Astrocyte (in vitro differentiated cells and primary cell): ENCODE results near the gene TAL1. TPM values are rescaled to one million over a fixed set of nuclear protein-coding genes. Genes with fewer than 3 reads are reported as not detected.

Experiments used
- DNase-seq: peaks from one replicate; pipeline ENCODE4 v3.0.0-alpha.2; 2010; ENCODE audit warnings: low read depth
- FAIRE-seq: peaks from 2 replicates; lab custom pipeline; 2011; peaks lifted over from hg19 to GRCh38; lab: Jason Lieb, UNC
- H2AFZ ChIP-seq: 2 replicates; pipeline ENCODE4 v1.6.0; 2012; ENCODE audit warnings: low read depth, low read length, inconsistent platforms
- H3K27ac ChIP-seq: 2 replicates; pipeline ENCODE4 v1.5.1; 2011; ENCODE audit warnings: low read depth, low read length, inconsistent platforms
- H3K27me3 ChIP-seq: 2 replicates; pipeline ENCODE4 v1.6.0; 2011; ENCODE audit warnings: low read length, inconsistent platforms; ENCODE audit not compliant: insufficient read depth
- H3K36me3 ChIP-seq: 2 replicates; pipeline ENCODE4 v1.5.1; 2011; ENCODE audit warnings: low read length, inconsistent platforms; ENCODE audit not compliant: insufficient read depth
- H3K4me1 ChIP-seq: 2 replicates; pipeline ENCODE4 v1.5.1; 2011; ENCODE audit warnings: low read length, inconsistent platforms; ENCODE audit not compliant: insufficient read depth
- H3K4me2 ChIP-seq: 2 replicates; pipeline ENCODE4 v1.6.0; 2012; ENCODE audit warnings: low read length, inconsistent platforms
- H3K4me3 ChIP-seq: 2 replicates; pipeline ENCODE4 v1.5.1; 2011; ENCODE audit warnings: low read depth, mild to moderate bottlenecking, low read length, inconsistent platforms; ENCODE audit not compliant: insufficient read depth
- H3K79me2 ChIP-seq: 2 replicates; pipeline ENCODE4 v1.6.0; 2012; ENCODE audit warnings: mild to moderate bottlenecking, low read length, inconsistent platforms; ENCODE audit not compliant: insufficient read depth
- H3K9ac ChIP-seq: 2 replicates; pipeline ENCODE4 v1.6.0; 2012; ENCODE audit warnings: mild to moderate bottlenecking, low read length, inconsistent platforms
- H3K9me3 ChIP-seq: 2 replicates; pipeline ENCODE4 v1.5.1; 2012; ENCODE audit warnings: low read depth, mild to moderate bottlenecking, low read length, inconsistent platforms; ENCODE audit not compliant: insufficient read depth
- H4K20me1 ChIP-seq: 2 replicates; pipeline ENCODE4 v1.6.0; 2012; ENCODE audit warnings: low read length, inconsistent platforms; ENCODE audit not compliant: insufficient read depth
- H3K27ac Mint-ChIP-seq: one replicate; pipeline ENCODE4 v1.8.0; 2021; ENCODE audit warnings: mild to moderate bottlenecking, mixed read lengths; ENCODE audit not compliant: unreplicated experiment
- H3K27me3 Mint-ChIP-seq: one replicate; pipeline ENCODE4 v1.8.0; 2021; ENCODE audit warnings: low read depth, mixed read lengths; ENCODE audit not compliant: unreplicated experiment
- H3K36me3 Mint-ChIP-seq: one replicate; pipeline ENCODE4 v1.8.0; 2021; ENCODE audit warnings: low read depth, mixed read lengths; ENCODE audit not compliant: unreplicated experiment
- H3K4me1 Mint-ChIP-seq: one replicate; pipeline ENCODE4 v1.8.0; 2021; ENCODE audit warnings: low read depth, mixed read lengths; ENCODE audit not compliant: unreplicated experiment
- H3K4me3 Mint-ChIP-seq: one replicate; pipeline ENCODE4 v1.8.0; 2021; ENCODE audit warnings: mild to moderate bottlenecking, moderate library complexity, mixed read lengths; ENCODE audit not compliant: unreplicated experiment
- H3K9me3 Mint-ChIP-seq: one replicate; pipeline ENCODE4 v1.8.0; 2021; ENCODE audit warnings: mild to moderate bottlenecking, mixed read lengths; ENCODE audit not compliant: unreplicated experiment
- CTCF ChIP-seq: IDR thresholded peaks from 2 replicates; pipeline ENCODE4 v1.5.1; 2011; ENCODE audit warnings: low read depth, mild to moderate bottlenecking, inconsistent platforms, low read length, moderate library complexity; ENCODE audit not compliant: insufficient read depth
- EZH2 ChIP-seq: IDR thresholded peaks from 2 replicates; pipeline ENCODE4 v1.6.1; 2012; ENCODE audit warnings: mild to moderate bottlenecking, low read length, inconsistent platforms; ENCODE audit not compliant: insufficient read depth
- total RNA-seq: library from RNA; stranded (reverse); gene quantifications from 2 replicates; pipeline ENCODE4 v1.2.1, GENCODE V29; 2021

Gene TAL1
- total RNA-seq, 1 donor from 2014 or later = 0.14 TPM

- Histone ChIP-seq H3K9me3 (no peaks in the 10 kb centered on the region), H4K20me1 (no peaks in the 10 kb centered on the region), H3K4me2 (no peak overlapping the region), H3K27me3 (peaks cover 7% of the 10 kb centered on the region), H3K36me3 (no peaks in the 10 kb centered on the region), H3K4me3 (no peak overlapping the region), H3K9ac (no peak overlapping the region), H2AFZ (peak overlapping the region; percentile 60), H3K27ac (no peak overlapping the region), H3K79me2 (no peaks in the 10 kb centered on the region), H3K4me1 (peaks cover 6% of the 10 kb centered on the region)
- FAIRE-seq (no peak), DNase-seq (no peak)
- peaks cover 2% of the 10 kb centered on the region for H3K9me3 Mint-ChIP-seq
- no peak overlapping the region for H3K4me3 Mint-ChIP-seq
- no peak for TF ChIP-seq EZH2
- no peak for TF ChIP-seq CTCF
- peaks cover 2% of the 10 kb centered on the region for H3K36me3 Mint-ChIP-seq
- peak overlapping the region; percentile 26 for H3K27ac Mint-ChIP-seq
- peaks cover 20% of the 10 kb centered on the region for H3K4me1 Mint-ChIP-seq
- peaks cover 46% of the 10 kb centered on the region for H3K27me3 Mint-ChIP-seq
Observed at GRCh38 chr1:47190509-47190855, 41.5 kb downstream of the TAL1 start.

DNA sequence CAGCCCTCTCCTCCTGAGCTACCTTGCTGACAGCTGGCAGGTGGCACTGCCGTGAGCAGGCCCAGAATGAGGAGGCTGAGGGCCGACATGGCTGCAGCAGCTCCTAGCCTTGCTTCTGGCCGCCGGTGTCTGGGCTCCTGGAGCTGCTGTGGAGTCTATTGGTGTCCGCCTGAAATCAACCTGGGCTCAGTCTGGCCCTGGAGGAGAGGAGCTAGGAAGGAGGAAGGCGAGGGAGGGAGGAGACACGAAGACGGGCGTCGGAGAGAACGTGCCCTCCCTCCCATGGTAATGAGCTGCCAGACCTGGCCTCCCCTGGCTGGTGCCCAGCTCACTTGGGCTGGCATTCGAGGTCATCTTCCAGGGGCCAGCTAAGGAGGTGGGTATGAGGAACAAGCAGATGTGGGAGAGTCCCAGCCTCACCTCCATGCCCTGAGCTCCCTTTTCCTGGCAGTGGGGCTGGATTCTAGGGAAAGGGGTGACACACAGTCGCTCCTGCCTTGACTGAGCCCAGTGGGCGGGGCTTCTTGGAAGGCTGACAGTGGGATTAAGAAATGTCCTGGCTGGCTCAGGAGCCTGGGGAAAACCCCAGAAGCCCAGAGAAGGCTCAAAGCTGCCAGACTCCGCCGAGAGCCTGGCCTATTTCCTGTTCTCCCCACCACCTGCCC, 42.0 kb downstream of the TAL1 start, which contains the start of gene PDZK1IP1:
Gene PDZK1IP1 (minus strand): TSS at position 193 of the 665 bp plus-strand sequence. CDS start 104 bp downstream, at position 89.
- Histone ChIP-seq H3K4me2 (no peak within 1 kb of the TSS), H3K79me2 (no peaks in the 10 kb centered on the region), H3K9ac (no peak within 1 kb of the TSS), H2AFZ (peak within 1 kb of the TSS; percentile 60), H3K27me3 (peaks cover 7% of the 10 kb centered on the region), H3K27ac (no peak within 1 kb of the TSS), H3K36me3 (no peaks in the 10 kb centered on the region), H3K4me1 (peaks cover 6% of the 10 kb centered on the region), H3K9me3 (no peaks in the 10 kb centered on the region), H4K20me1 (no peaks in the 10 kb centered on the region), H3K4me3 (no peak within 1 kb of the TSS)
- peaks cover 20% of the 10 kb centered on the region for H3K4me1 Mint-ChIP-seq
- H3K9me3 Mint-ChIP-seq = peaks cover 2% of the 10 kb centered on the region
- H3K27ac Mint-ChIP-seq = peak within 1 kb of the TSS; percentile 26
- no peak within 1 kb of the TSS for H3K4me3 Mint-ChIP-seq
- H3K36me3 Mint-ChIP-seq = peaks cover 3% of the 10 kb centered on the region
- peak; percentile 63 for DNase-seq
- TF ChIP-seq CTCF (no peak), EZH2 (no peak)
- H3K27me3 Mint-ChIP-seq = peaks cover 46% of the 10 kb centered on the region
- FAIRE-seq = no peak
